Measurements from ENCODE around the gene ELL2. TPM values are rescaled to one million over a fixed set of nuclear protein-coding genes. Genes with fewer than 3 reads are reported as not detected.
A peak's percentile ranks its signal among the peaks of the same experiment; 100 is the strongest.

Gene ELL2
- total and polyA plus RNA-seq, 2 of the 13 experiments (the other 11 are each of a cell fraction or from before 2014, with no cell fraction given): 78.9 to 97.1 TPM

GRCh38 chr5:95924720-95925377 is 36.8 kb downstream of the ELL2 start (continued):
- TF ChIP-seq DNMT3B (CRISPR knock-in tag; conservative IDR thresholded peaks at IDR 0.05) (0 out of 2 replicates have a peak, but pooled peaks have one; percentile 63), HHEX (CRISPR knock-in tag; IDR thresholded peaks at IDR 0.05) (0 out of 2 replicates have a peak, but pooled peaks have one; percentile 14), AHDC1 (CRISPR knock-in tag; IDR thresholded peaks at IDR 0.05; ENCODE audit: borderline replicate concordance) (peak; percentile 68; the same call in 1 of the 2 replicates), ZNF205 (CRISPR knock-in tag; IDR thresholded peaks at IDR 0.05) (peak; percentile 60; the same call in 1 of the 2 replicates), CEBPB (IDR thresholded peaks at IDR 0.05; ENCODE audit: borderline replicate concordance, low read depth, low read length) (peak; percentile 95), CBX5 (CRISPR knock-in tag; IDR thresholded peaks at IDR 0.05; ENCODE audit: borderline replicate concordance) (0 out of 2 replicates have a peak, but pooled peaks have one; percentile 49), GABPA (IDR thresholded peaks at IDR 0.05; ENCODE audit: low read depth, low read length) (no peak), GABPA (CRISPR knock-in tag; IDR thresholded peaks at IDR 0.05; ENCODE audit: low read depth) (no peak), SOX5 (CRISPR knock-in tag; IDR thresholded peaks at IDR 0.05; ENCODE audit: borderline replicate concordance) (peak; percentile 85), NCOA2 (CRISPR knock-in tag; IDR thresholded peaks at IDR 0.05) (peak; percentile 75), TP53 (CRISPR knock-in tag; conservative IDR thresholded peaks at IDR 0.05) (0 out of 2 replicates have a peak, but pooled peaks have one; percentile 54), IKZF5 (CRISPR knock-in tag; IDR thresholded peaks at IDR 0.05) (peak; percentile 71; the same call in 1 of the 2 replicates), FOXP1 (IDR thresholded peaks at IDR 0.05) (no peak), FOXP1 (CRISPR knock-in tag; IDR thresholded peaks at IDR 0.05) (peak; percentile 78), ZMYM2 (CRISPR knock-in tag; IDR thresholded peaks at IDR 0.05) (0 out of 2 replicates have a peak, but pooled peaks have one; percentile 39), ZFYVE20 (CRISPR knock-in tag; IDR thresholded peaks at IDR 0.05; ENCODE audit: borderline replicate concordance, low read depth) (no peak), SOX6 (IDR thresholded peaks at IDR 0.05) (no peak), SOX6 (CRISPR knock-in tag; IDR thresholded peaks at IDR 0.05) (peak; percentile 80), ZNF451 (CRISPR knock-in tag; IDR thresholded peaks at IDR 0.05) (no peak), ATF2 (CRISPR knock-in tag; IDR thresholded peaks at IDR 0.05) (peak; percentile 83), ZBTB25 (CRISPR knock-in tag; IDR thresholded peaks at IDR 0.05) (0 out of 2 replicates have a peak, but pooled peaks have one; percentile 20)

All from HepG2 (cell line).